SJSA1 (cell line): ENCODE results near the gene RNFT2. TPM values are rescaled to one million over a fixed set of nuclear protein-coding genes. Genes with fewer than 3 reads are reported as not detected.
"Not testable (repeated sequence)": the region's sequence is repeated elsewhere in the genome, so short reads cannot be mapped to it uniquely, and the experiment has no call there.

Experiments used
- DNase-seq, 2 experiments: peaks; one replicate each; pipeline ENCODE4 v3.0.0-alpha.2; 2015 to 2020; ENCODE audit warnings: low spot score in 2 of 2, low read depth in 1 of 2
- H3K27ac ChIP-seq: fragments of 250-450 bp; sonication (Bioruptor Pico); 2 replicates; pipeline ENCODE4 v1.5.1; 2020; ENCODE audit warnings: mild to moderate bottlenecking, moderate library complexity
- H3K27me3 ChIP-seq: fragments of 250-450 bp; sonication (Bioruptor Pico); replicated peaks from 2 replicates; pipeline ENCODE4 v1.5.1; 2020; ENCODE audit warnings: mild to moderate bottlenecking, moderate library complexity
- H3K36me3 ChIP-seq: fragments of 250-450 bp; sonication (Bioruptor Pico); 2 replicates; pipeline ENCODE4 v1.5.1; 2020; ENCODE audit warnings: mild to moderate bottlenecking
- H3K4me1 ChIP-seq: fragments of 250-450 bp; sonication (Bioruptor Pico); replicated peaks from 2 replicates; pipeline ENCODE4 v1.6.1; 2021; ENCODE audit warnings: mild to moderate bottlenecking
- H3K4me3 ChIP-seq: fragments of 250-450 bp; sonication (Bioruptor Pico); 2 replicates; pipeline ENCODE4 v1.5.1; 2020; ENCODE audit warnings: mild to moderate bottlenecking
- H3K9me3 ChIP-seq: fragments of 250-450 bp; sonication (Bioruptor Pico); replicated peaks from 2 replicates; pipeline ENCODE4 v1.5.1; 2020; ENCODE audit warnings: mild to moderate bottlenecking
- total RNA-seq: library from RNA; depleted of rRNA; stranded (reverse); fragments of >200 nt; shearing (Covaris generic); gene quantifications from 2 replicates; pipeline ENCODE4 v1.2.3, GENCODE V29; 2014

RNFT2 gene
- total RNA-seq, 1 experiment from 2014 or later, result 0.63 TPM

DNA sequence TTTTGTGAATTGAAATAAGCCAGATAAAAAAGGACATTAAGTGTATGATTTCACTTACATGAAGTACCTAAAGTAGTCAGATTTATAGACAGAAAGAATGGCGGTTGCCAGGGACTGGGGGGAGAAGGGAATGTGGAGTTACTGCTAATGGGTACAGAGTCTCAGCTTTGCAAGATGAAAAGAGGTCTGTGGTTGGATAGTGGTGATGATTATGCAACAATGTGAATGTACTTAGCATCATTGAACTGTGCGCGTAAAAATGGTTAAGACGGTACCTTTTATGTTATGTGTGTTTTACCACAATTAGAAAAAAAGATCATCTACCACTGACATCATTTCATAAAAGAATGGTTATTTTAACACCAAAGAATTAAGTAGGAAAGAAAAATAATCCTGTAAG lies 35.9 kb downstream of the RNFT2 start:
- Histone ChIP-seq H3K27ac (no peak overlapping the region), H3K36me3 (no peaks in the 10 kb centered on the region), H3K4me1 (no peaks in the 10 kb centered on the region), H3K4me3 (no peak overlapping the region), H3K9me3 (no peaks in the 10 kb centered on the region), H3K27me3 (no peaks in the 10 kb centered on the region)
- no peak for DNase-seq

DNA sequence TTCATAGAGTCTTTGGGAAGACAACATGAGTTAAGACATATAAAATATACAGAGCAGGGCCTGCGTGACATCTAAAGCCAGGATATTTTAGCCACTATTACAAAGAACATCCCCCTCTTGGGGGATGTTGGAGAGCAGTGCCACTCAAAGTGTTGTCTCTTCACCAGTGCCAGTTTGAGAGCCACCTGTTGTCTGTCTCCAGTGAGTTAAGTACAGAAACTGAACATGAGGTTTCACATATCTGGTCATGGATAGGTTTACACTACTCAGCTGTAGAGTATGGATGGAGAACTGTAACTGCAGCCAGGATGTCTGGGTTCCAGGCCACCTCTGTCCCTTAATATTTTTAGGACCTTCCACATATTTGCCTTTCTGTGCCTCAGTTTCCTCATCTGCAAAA lies 39.1 kb downstream of the RNFT2 start:
- DNase-seq, result no peak
- Histone ChIP-seq H3K4me1 (no peaks in the 10 kb centered on the region), H3K36me3 (no peaks in the 10 kb centered on the region), H3K27ac (no peak overlapping the region), H3K27me3 (no peaks in the 10 kb centered on the region), H3K9me3 (no peaks in the 10 kb centered on the region), H3K4me3 (no peak overlapping the region)

DNA sequence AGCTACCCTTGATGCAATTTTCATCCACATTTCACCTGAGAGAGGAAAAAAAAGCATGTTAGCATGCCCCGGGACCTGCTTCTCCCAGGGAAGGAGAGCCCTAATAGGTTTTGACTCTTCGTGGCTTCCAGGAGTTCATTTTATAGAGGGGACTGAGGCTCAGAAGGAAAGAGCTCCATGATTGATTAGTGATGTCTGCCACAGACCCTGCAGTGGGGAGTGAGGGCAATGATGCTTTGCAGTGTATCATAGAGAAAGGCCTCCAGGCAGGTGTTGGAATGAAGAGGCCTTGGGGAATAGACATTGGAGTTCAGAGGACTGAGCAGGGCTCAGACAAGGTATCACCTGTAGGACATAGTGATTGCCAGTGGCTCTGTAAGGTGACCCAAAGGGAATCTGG lies 41.5 kb downstream of the RNFT2 start:
- no peaks in the 10 kb centered on the region for H3K36me3 ChIP-seq

GRCh38 chr12:116780942-116781341 lies 42.8 kb downstream of the RNFT2 start:
- H3K4me3 ChIP-seq, result no peak overlapping the region
- DNase-seq, result no peak
- H3K27ac ChIP-seq, result no peak overlapping the region
- H3K27me3 ChIP-seq, result no peaks in the 10 kb centered on the region
- no peaks in the 10 kb centered on the region for H3K4me1 ChIP-seq
- no peaks in the 10 kb centered on the region for H3K36me3 ChIP-seq
- H3K9me3 ChIP-seq, result no peaks in the 10 kb centered on the region

More for the DNA sequence above, 41.5 kb downstream of the RNFT2 start:
- no peak for DNase-seq
- Histone ChIP-seq H3K4me1 (no peaks in the 10 kb centered on the region), H3K9me3 (no peaks in the 10 kb centered on the region), H3K27ac (no peak overlapping the region), H3K27me3 (no peaks in the 10 kb centered on the region), H3K4me3 (no peak overlapping the region)

DNA sequence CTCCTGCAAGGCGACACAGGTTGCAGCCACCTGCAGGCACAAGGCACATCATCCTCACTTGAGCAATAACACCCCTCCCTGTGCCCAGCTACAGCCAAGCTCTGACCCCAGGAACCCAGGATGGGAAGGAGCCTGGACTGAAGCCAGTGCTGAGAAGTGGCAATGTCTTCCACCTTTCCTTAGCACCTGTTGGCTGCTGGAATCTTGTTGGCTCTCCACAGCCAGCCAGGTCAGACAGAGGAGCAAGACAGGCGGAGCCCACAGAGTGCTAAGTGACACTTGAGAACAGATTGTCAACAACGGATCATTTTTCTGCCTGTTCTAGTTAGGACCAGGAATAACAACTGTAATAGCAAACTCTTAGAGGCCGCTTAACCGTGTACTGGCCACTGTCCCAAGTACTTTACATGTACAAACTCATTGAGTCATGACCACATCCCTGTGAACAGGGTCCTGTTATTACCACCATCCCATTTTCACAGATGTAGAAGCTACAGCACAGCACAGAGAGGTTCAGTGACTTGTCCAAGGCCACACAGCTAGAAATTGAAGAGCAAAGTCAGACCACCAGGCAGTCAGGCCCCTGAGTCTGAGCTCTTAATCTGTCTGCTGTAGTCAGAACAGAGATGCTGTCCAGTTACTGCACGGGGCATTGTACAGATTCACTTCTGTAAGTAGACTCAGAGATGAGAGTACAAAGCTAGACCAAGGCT lies 45.6 kb downstream of the RNFT2 start:
- no peaks in the 10 kb centered on the region for H3K4me1 ChIP-seq
- no peak overlapping the region for H3K27ac ChIP-seq
- no peaks in the 10 kb centered on the region for H3K27me3 ChIP-seq
- no peaks in the 10 kb centered on the region for H3K9me3 ChIP-seq
- DNase-seq, result no peak
- no peaks in the 10 kb centered on the region for H3K36me3 ChIP-seq
- no peak overlapping the region for H3K4me3 ChIP-seq

- no peak for DNase-seq
- Histone ChIP-seq H3K36me3 (no peaks in the 10 kb centered on the region), H3K27me3 (no peaks in the 10 kb centered on the region), H3K9me3 (no peaks in the 10 kb centered on the region), H3K27ac (no peak overlapping the region), H3K4me3 (no peak overlapping the region), H3K4me1 (no peaks in the 10 kb centered on the region)
Measured at GRCh38 chr12:116784238-116784612, 46.1 kb downstream of the RNFT2 start.

DNA sequence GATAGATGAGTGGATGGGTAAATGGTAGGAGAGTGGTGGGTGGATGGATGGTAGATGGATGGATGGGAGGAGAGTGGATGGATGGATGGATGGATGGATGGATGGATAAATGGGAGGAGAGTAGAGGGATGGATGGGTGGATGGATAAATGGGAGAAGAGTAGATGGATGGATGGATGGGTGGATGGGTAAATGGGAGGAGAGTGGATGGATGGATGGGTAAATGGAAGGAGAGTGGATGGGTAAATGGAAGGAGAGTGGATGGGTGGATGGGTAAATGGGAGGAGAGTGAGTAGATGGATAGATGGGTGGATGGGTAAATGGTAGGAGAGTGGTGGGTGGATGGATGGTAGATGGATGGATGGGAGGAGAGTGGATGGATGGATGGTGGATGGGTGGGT lies 51.4 kb downstream of the RNFT2 start:
- not testable (repeated sequence) for H3K27ac ChIP-seq, H3K9me3 ChIP-seq, H3K36me3 ChIP-seq, H3K27me3 ChIP-seq, H3K4me3 ChIP-seq, DNase-seq, H3K4me1 ChIP-seq

GRCh38 chr12:116790066-116790465 lies 52.0 kb downstream of the RNFT2 start:
- no peaks in the 10 kb centered on the region for H3K27me3 ChIP-seq
- no peak overlapping the region for H3K4me3 ChIP-seq
- H3K9me3 ChIP-seq, result no peaks in the 10 kb centered on the region
- no peak for DNase-seq
- H3K4me1 ChIP-seq, result no peaks in the 10 kb centered on the region
- H3K27ac ChIP-seq, result no peak overlapping the region
- H3K36me3 ChIP-seq, result no peaks in the 10 kb centered on the region

DNA sequence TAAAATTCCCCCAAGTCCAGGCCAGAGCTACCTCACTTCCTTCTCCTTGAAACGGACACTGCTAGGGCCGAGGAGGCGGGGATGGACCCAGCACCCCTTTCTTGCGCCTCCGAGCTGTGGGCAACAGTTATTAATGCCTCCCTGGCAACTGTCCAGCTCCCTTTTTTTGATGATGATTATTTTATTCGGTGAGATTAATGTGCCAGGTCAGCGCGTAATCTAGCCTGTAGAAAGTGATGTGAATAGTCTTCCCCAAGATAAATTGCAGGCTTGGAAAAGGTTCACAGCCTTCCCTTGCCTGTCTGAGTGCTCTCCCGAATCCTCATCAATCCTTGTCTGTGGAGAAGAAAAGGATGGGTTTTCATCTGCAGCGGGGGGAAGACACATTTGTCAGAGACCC lies 54.3 kb downstream of the RNFT2 start:
- no peak for DNase-seq
- H3K9me3 ChIP-seq, result no peaks in the 10 kb centered on the region
- no peak overlapping the region for H3K27ac ChIP-seq
- H3K36me3 ChIP-seq, result no peaks in the 10 kb centered on the region
- no peak overlapping the region for H3K4me3 ChIP-seq
- no peaks in the 10 kb centered on the region for H3K4me1 ChIP-seq
- no peaks in the 10 kb centered on the region for H3K27me3 ChIP-seq

DNA sequence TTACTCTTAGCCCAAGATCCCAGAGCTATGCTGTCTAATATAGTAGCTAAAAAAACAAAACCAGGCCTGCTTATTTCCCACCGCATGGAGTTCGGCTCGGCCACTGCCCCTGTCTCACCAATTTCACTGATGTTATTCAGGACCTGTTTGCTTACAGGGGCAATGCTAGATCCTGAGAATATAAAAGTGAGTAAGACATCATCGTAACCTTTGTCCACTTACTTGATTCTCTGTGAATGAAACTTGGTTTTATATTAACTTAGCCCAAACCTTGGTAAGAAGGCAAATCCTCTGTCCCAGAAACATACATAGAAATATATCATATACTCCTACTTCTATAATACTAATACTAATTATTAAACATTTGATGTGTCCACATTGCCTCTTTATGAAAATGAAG lies 56.6 kb downstream of the RNFT2 start:
- Histone ChIP-seq H3K4me1 (no peaks in the 10 kb centered on the region), H3K27ac (no peak overlapping the region), H3K4me3 (no peak overlapping the region), H3K36me3 (no peaks in the 10 kb centered on the region), H3K9me3 (no peaks in the 10 kb centered on the region), H3K27me3 (no peaks in the 10 kb centered on the region)
- DNase-seq, result no peak

- Histone ChIP-seq H3K4me1 (no peaks in the 10 kb centered on the region), H3K9me3 (no peaks in the 10 kb centered on the region), H3K36me3 (no peaks in the 10 kb centered on the region), H3K27ac (no peak overlapping the region), H3K27me3 (no peaks in the 10 kb centered on the region), H3K4me3 (no peak overlapping the region)
- DNase-seq, result no peak
Measured at GRCh38 chr12:116797885-116798284, 59.8 kb downstream of the RNFT2 start.

GRCh38 chr12:116798719-116799118 lies 60.6 kb downstream of the RNFT2 start:
- no peaks in the 10 kb centered on the region for H3K9me3 ChIP-seq
- H3K4me1 ChIP-seq, result no peaks in the 10 kb centered on the region
- H3K27ac ChIP-seq, result no peak overlapping the region
- no peak for DNase-seq
- no peaks in the 10 kb centered on the region for H3K36me3 ChIP-seq
- H3K4me3 ChIP-seq, result no peak overlapping the region
- H3K27me3 ChIP-seq, result no peaks in the 10 kb centered on the region

GRCh38 chr12:116799955-116800354 lies 61.8 kb downstream of the RNFT2 start:
- Histone ChIP-seq H3K27ac (no peak overlapping the region), H3K4me1 (no peaks in the 10 kb centered on the region), H3K4me3 (no peak overlapping the region), H3K27me3 (no peaks in the 10 kb centered on the region), H3K9me3 (no peaks in the 10 kb centered on the region), H3K36me3 (no peaks in the 10 kb centered on the region)
- DNase-seq, result no peak

DNA sequence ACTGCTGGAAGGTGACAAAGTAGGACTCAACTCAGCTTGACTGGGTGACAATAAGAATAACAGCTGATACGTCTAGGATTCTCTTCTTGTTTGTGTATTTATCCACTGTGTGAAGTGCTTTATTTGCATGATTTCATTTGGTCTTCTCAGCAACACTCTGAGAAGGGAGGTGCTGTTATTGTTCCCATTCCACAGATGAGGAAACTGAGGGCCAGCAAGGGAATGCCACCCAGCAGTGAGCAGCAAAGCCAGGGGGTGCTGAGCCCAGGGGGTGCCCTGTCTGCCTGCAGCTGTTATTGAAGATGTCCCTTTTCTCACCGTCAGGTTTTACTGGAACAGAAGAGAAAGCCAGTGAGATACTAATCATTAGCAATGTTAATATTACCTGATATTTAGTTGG lies 62.8 kb downstream of the RNFT2 start:
- Histone ChIP-seq H3K27me3 (no peaks in the 10 kb centered on the region), H3K4me3 (no peak overlapping the region), H3K36me3 (no peaks in the 10 kb centered on the region), H3K4me1 (no peaks in the 10 kb centered on the region), H3K27ac (no peak overlapping the region), H3K9me3 (no peaks in the 10 kb centered on the region)
- DNase-seq, result no peak

- Histone ChIP-seq H3K4me1 (no peaks in the 10 kb centered on the region), H3K36me3 (no peaks in the 10 kb centered on the region), H3K4me3 (no peak overlapping the region), H3K27me3 (no peaks in the 10 kb centered on the region), H3K27ac (no peak overlapping the region), H3K9me3 (no peaks in the 10 kb centered on the region)
- no peak for DNase-seq
Measured at GRCh38 chr12:116802018-116802417, 63.9 kb downstream of the RNFT2 start.
